Measurements from ENCODE around the gene NFATC3. TPM values are rescaled to one million over a fixed set of nuclear protein-coding genes. Genes with fewer than 3 reads are reported as not detected.

NFATC3 gene
- total and polyA plus RNA-seq, 2 of the 8 experiments (the other 6 are each of a cell fraction or from before 2014, with no cell fraction given): 17.6 to 34.5 TPM

DNA sequence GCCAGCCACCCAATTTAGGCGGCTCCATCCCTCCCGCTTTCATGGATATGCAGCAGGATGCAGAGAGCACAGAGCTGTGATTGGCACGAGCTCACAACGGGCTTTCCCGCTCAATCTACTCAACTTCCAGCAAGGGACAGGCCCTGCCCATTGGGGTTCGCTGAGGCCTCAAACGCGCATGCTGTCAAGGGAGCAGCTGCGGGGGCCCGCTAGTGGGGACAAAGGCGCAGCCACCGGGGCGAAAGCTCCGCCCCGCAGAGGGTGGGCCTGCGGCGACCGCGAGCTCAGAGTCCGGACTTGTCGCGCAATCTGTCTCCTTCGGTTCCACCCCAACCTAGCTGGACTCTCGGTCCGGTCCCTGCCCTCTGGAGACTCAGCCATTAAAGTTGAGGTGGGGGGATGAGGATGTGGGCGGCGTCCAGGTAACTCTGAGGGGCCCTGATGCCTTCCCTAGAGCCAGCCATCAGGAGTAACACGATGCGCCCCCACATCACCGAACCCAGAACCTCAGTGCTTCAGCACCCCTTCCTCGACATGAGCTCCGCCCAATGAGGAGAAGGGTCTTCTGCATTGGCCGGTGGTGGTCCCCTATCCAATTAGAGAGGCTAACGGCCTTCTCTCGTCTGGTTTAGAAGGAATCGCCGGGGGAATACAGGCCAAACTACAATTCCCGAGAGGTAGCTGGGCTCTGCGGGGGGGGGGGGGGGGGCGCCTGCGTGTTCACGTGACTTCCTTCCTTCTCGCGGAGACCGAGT, 489 bp upstream of the NFATC3 start (continued):
- TF ChIP-seq CEBPB (IDR thresholded peaks at IDR 0.05; ENCODE audit: low read depth, low read length) (no peak), TAF7 (optimal IDR thresholded peaks at IDR 0.05; ENCODE audit: borderline replicate concordance, low read depth, low read length) (no peak), BACH1 (IDR thresholded peaks at IDR 0.05; ENCODE audit: low read length) (no peak), GABPA (IDR thresholded peaks at IDR 0.05; ENCODE audit: borderline replicate concordance, insufficient read depth, low read length) (no peak), RBBP5 (IDR thresholded peaks at IDR 0.05; ENCODE audit: borderline replicate concordance, low read depth, low read length) (no peak), CHD1 (IDR thresholded peaks at IDR 0.05; ENCODE audit: low read depth, low read length) (no peak), JUN (IDR thresholded peaks at IDR 0.05; ENCODE audit: low read depth, low read length) (no peak), SP2 (IDR thresholded peaks at IDR 0.05; ENCODE audit: low read length) (no peak), MAFK (IDR thresholded peaks at IDR 0.05; ENCODE audit: low read depth, low read length) (no peak), TBP (IDR thresholded peaks at IDR 0.05; ENCODE audit: low read depth, low read length) (peak; percentile 20; the same call in 1 of the 2 replicates), KDM4A (IDR thresholded peaks at IDR 0.05; ENCODE audit: low read depth, low read length, severe bottlenecking) (peak; percentile 44), GTF2F1 (IDR thresholded peaks at IDR 0.05; ENCODE audit: borderline replicate concordance, low read depth, low read length) (no peak), CTBP2 (IDR thresholded peaks at IDR 0.05; ENCODE audit: borderline replicate concordance, insufficient read depth, insufficient read length, low read length) (peak; percentile 17), SIN3A (conservative IDR thresholded peaks at IDR 0.05 in 1 of 2, IDR thresholded peaks at IDR 0.05 in 1 of 2; ENCODE audit: low read depth in 1 of 2, low read length in 2 of 2) (peak; percentile 15 to 48; a peak in 2 of 4 replicates), SIRT6 (IDR thresholded peaks at IDR 0.05; ENCODE audit: low read length) (no peak), KDM1A (IDR thresholded peaks at IDR 0.05; ENCODE audit: borderline replicate concordance, low read length) (no peak), RXRA (IDR thresholded peaks at IDR 0.05; ENCODE audit: insufficient read depth, low read depth, low read length) (no peak), TEAD4 (IDR thresholded peaks at IDR 0.05; ENCODE audit: low read depth, low read length) (no peak), EZH2 (IDR thresholded peaks at IDR 0.05; ENCODE audit: low read depth, low read length, severe bottlenecking) (no peak), CHD2 (IDR thresholded peaks at IDR 0.05; ENCODE audit: low read length) (no peak; the same call in 1 of the 2 replicates), YY1 (IDR thresholded peaks at IDR 0.05; ENCODE audit: low read depth, low read length) (peak; percentile 30; the same call in 1 of the 2 replicates), NANOG (IDR thresholded peaks at IDR 0.05; ENCODE audit: insufficient read depth, low read depth, low read length, poor library complexity, severe bottlenecking) (no peak)
- TF ChIP-seq, protein P1, sequence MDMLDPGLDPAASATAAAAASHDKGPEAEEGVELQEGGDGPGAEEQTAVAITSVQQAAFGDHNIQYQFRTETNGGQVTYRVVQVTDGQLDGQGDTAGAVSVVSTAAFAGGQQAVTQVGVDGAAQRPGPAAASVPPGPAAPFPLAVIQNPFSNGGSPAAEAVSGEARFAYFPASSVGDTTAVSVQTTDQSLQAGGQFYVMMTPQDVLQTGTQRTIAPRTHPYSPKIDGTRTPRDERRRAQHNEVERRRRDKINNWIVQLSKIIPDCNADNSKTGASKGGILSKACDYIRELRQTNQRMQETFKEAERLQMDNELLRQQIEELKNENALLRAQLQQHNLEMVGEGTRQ (IDR thresholded peaks at IDR 0.05; ENCODE audit: low read length): peak; percentile 68; the same call in 1 of the 2 replicates

Data from H1 (cell line).